ENCODE measurements around the gene RBFOX2. TPM values are rescaled to one million over a fixed set of nuclear protein-coding genes. Genes with fewer than 3 reads are reported as not detected.

The RBFOX2 gene
- polyA plus RNA-seq, 1 of the 3 experiments (the other 2 are of a cell fraction) = 115 TPM

GRCh38 chr22:35978201-35978600 lies 50.4 kb downstream of the RBFOX2 start:
- no peak for DNase-seq
- no peaks in the 10 kb centered on the region for H3K9me2 ChIP-seq
- H3K79me2 ChIP-seq (ENCODE audit: insufficient read depth) = peaks cover 92% of the 10 kb centered on the region
- no peak overlapping the region for H3K4me3 ChIP-seq (ENCODE audit: low read depth in 2 of 2, low read length in 1 of 2)
- peaks cover 0 to 8% of the 10 kb centered on the region in 2 experiments for H3K36me3 ChIP-seq (replicated peaks in 1 of 2; ENCODE audit: control insufficient read depth in 1 of 2, insufficient read depth in 2 of 2, low read length in 1 of 2)
- peaks cover 37% of the 10 kb centered on the region for H3F3A ChIP-seq (replicated peaks; ENCODE audit: insufficient read depth)
- H4K20me1 ChIP-seq (ENCODE audit: insufficient read depth) = no peaks in the 10 kb centered on the region
- peak overlapping the region; percentile 58 to 60; a peak in 2 of 4 replicates for H3K27ac ChIP-seq (ENCODE audit: low read depth in 2 of 2, low read length in 1 of 2)
- no peaks in the 10 kb centered on the region for H3K9me3 ChIP-seq
- no peak overlapping the region for H2AFZ ChIP-seq (ENCODE audit: low read depth)
- no peak overlapping the region for H3K4me2 ChIP-seq
- peaks cover 33 to 52% of the 10 kb centered on the region in 2 experiments for H3K4me1 ChIP-seq (ENCODE audit: control insufficient read depth in 1 of 2, insufficient read depth in 2 of 2, low read depth in 1 of 2, low read length in 1 of 2)
- H3K9ac ChIP-seq = no peak overlapping the region
- CTCF ChIA-PET = interaction anchor here (0.7 to 1.2 kb wide), 4 partner anchors 9 to 87 kb away, joined by 3 read pairs; no protein-coding TSS in a partner anchor
- WGBS (ENCODE audit: low lambda C conversion rate) = 95% methylated on average over 1 of the region's 1 CpG
- POLR2A ChIA-PET = interaction anchor here (0.6 kb wide), 1 partner anchor 88 kb away, joined by 3 read pairs; no protein-coding TSS in a partner anchor
- TF ChIP-seq, protein P1, sequence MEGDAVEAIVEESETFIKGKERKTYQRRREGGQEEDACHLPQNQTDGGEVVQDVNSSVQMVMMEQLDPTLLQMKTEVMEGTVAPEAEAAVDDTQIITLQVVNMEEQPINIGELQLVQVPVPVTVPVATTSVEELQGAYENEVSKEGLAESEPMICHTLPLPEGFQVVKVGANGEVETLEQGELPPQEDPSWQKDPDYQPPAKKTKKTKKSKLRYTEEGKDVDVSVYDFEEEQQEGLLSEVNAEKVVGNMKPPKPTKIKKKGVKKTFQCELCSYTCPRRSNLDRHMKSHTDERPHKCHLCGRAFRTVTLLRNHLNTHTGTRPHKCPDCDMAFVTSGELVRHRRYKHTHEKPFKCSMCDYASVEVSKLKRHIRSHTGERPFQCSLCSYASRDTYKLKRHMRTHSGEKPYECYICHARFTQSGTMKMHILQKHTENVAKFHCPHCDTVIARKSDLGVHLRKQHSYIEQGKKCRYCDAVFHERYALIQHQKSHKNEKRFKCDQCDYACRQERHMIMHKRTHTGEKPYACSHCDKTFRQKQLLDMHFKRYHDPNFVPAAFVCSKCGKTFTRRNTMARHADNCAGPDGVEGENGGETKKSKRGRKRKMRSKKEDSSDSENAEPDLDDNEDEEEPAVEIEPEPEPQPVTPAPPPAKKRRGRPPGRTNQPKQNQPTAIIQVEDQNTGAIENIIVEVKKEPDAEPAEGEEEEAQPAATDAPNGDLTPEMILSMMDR (IDR thresholded peaks at IDR 0.05) = no peak
- H3K27me3 ChIP-seq (ENCODE audit: insufficient read depth) = no peaks in the 10 kb centered on the region

DNA sequence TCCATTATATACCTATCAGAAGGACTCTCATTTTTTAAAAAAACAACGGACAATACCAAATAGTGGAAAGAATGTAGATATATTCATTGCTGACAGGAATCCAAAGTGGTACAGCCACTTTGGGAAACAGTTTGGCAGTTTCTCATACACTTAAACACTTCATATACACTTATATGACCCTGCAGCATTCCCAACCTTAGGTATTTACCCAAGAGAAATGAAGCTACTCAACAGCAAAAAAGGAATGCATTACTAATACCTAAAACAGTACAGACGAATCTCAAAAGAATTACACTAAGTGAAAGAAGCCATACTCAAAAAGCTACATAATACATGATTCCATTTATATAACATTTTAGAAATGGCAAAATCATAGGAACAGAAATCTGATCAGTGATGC lies 51.5 kb downstream of the RBFOX2 start:
- Histone ChIP-seq H3K79me2 (ENCODE audit: insufficient read depth) (peaks cover 89% of the 10 kb centered on the region), H3F3A (replicated peaks; ENCODE audit: insufficient read depth) (peaks cover 48% of the 10 kb centered on the region), H3K4me3 (ENCODE audit: low read depth in 2 of 2, low read length in 1 of 2) (no peak overlapping the region), H3K27ac (ENCODE audit: low read depth in 2 of 2, low read length in 1 of 2) (peak overlapping the region; percentile 41 to 60), H3K27me3 (ENCODE audit: insufficient read depth) (no peaks in the 10 kb centered on the region), H3K9me2 (no peaks in the 10 kb centered on the region), H3K36me3 (replicated peaks in 1 of 2; ENCODE audit: control insufficient read depth in 1 of 2, insufficient read depth in 2 of 2, low read length in 1 of 2) (peaks cover 0 to 8% of the 10 kb centered on the region in 2 experiments), H3K4me2 (no peak overlapping the region), H4K20me1 (ENCODE audit: insufficient read depth) (no peaks in the 10 kb centered on the region), H3K9me3 (no peaks in the 10 kb centered on the region), H3K9ac (no peak overlapping the region), H2AFZ (ENCODE audit: low read depth) (no peak overlapping the region), H3K4me1 (ENCODE audit: control insufficient read depth in 1 of 2, insufficient read depth in 2 of 2, low read depth in 1 of 2, low read length in 1 of 2) (peaks cover 41 to 57% of the 10 kb centered on the region in 2 experiments)
- no peak for DNase-seq
- 24% methylated on average over 2 of the region's 2 CpGs for WGBS (ENCODE audit: low lambda C conversion rate)
- ChIA-PET POLR2A (no interaction called here), CTCF (no interaction called here)
- no peak for TF ChIP-seq NRF1 (IDR thresholded peaks at IDR 0.05; ENCODE audit: low read depth, low read length)
- TF ChIP-seq GABPA (IDR thresholded peaks at IDR 0.05; ENCODE audit: low read depth) = no peak
- TF ChIP-seq ZBTB33 (IDR thresholded peaks at IDR 0.05; ENCODE audit: borderline replicate concordance, low read depth) = no peak
- TF ChIP-seq EP300 (IDR thresholded peaks at IDR 0.05; ENCODE audit: borderline replicate concordance in 1 of 2, low read depth in 1 of 2, low read length in 1 of 2) = peak in 1 of 2 experiments; percentile 55; a peak in 2 of 4 replicates
- no peak for TF ChIP-seq EZH2phosphoT487 (IDR thresholded peaks at IDR 0.05; ENCODE audit: borderline replicate concordance, low read depth)
- TF ChIP-seq FOXJ3 (CRISPR knock-in tag; IDR thresholded peaks at IDR 0.05) = no peak
- TF ChIP-seq TEAD4 (IDR thresholded peaks at IDR 0.05; ENCODE audit: borderline replicate concordance, insufficient read depth) = no peak
- TF ChIP-seq ELF1 (IDR thresholded peaks at IDR 0.05) = no peak
- no peak for TF ChIP-seq RFX5 (IDR thresholded peaks at IDR 0.05; ENCODE audit: low read length)
- TF ChIP-seq, protein P1 (IDR thresholded peaks at IDR 0.05) = no peak
- TF ChIP-seq JUND (IDR thresholded peaks at IDR 0.05) = 0 out of 2 replicates have a peak, but pooled peaks have one; percentile 40
- TF ChIP-seq POLR2AphosphoS5 (IDR thresholded peaks at IDR 0.05; ENCODE audit: low read depth, low read length) = no peak
- no peak for TF ChIP-seq REST (IDR thresholded peaks at IDR 0.05; ENCODE audit: low read depth, low read length)
- peak; percentile 44; the same call in 1 of the 2 replicates for TF ChIP-seq FOSL2 (IDR thresholded peaks at IDR 0.05; ENCODE audit: borderline replicate concordance, low read depth)
- TF ChIP-seq YY1 (IDR thresholded peaks at IDR 0.05; ENCODE audit: low read depth) = no peak
- TF ChIP-seq RAD21 (IDR thresholded peaks at IDR 0.05; ENCODE audit: low read length) = no peak
- no peak for TF ChIP-seq FOXM1 (IDR thresholded peaks at IDR 0.05; ENCODE audit: low read depth)
